ENCODE measurements around the gene THSD4. TPM values are rescaled to one million over a fixed set of nuclear protein-coding genes. Genes with fewer than 3 reads are reported as not detected.

The THSD4 gene
- total RNA-seq, 1 experiment from 2014 or later, result 29.3 TPM

- no peaks in the 10 kb centered on the region for H3K36me3 ChIP-seq (ENCODE audit: low read depth)
- CTCF ChIA-PET, result no interaction called here
- intact Hi-C loops (cut with micrococcal nuclease; ENCODE audit: unreplicated experiment), result no loop called here
These were observed 570.2 kb downstream of the THSD4 start for GRCh38 chr15:71685420-71685993.

GRCh38 chr15:71686221-71687050 lies 571.2 kb downstream of the THSD4 start:
- Histone ChIP-seq H3K9me2 (ENCODE audit: insufficient read depth) (no peaks in the 10 kb centered on the region), H3K36me3 (ENCODE audit: low read depth) (no peaks in the 10 kb centered on the region), H3K4me1 (replicated peaks; ENCODE audit: insufficient read depth) (peaks cover 9% of the 10 kb centered on the region), H3K79me2 (ENCODE audit: low read depth) (no peaks in the 10 kb centered on the region), H3K4me2 (no peak overlapping the region), H3K27ac (no peak overlapping the region), H3K27me3 (ENCODE audit: insufficient read depth, low read depth) (no peaks in the 10 kb centered on the region), H2AFZ (no peak overlapping the region), H3K4me3 (no peak overlapping the region), H3K9me3 (ENCODE audit: insufficient read depth, low read depth) (no peaks in the 10 kb centered on the region), H4K20me1 (ENCODE audit: insufficient read depth) (no peaks in the 10 kb centered on the region), H3F3A (ENCODE audit: insufficient read depth, low read depth) (no peaks in the 10 kb centered on the region)
- intact Hi-C loops (cut with micrococcal nuclease; ENCODE audit: unreplicated experiment), result no loop called here
- ChIA-PET POLR2A (ENCODE audit: unreplicated experiment) (no interaction called here), CTCF (no interaction called here)
- DNase-seq, result no peak
- BruUV-seq (replicated peaks), result no TSS peak
- no peak for TF ChIP-seq CTCF (conservative IDR thresholded peaks at IDR 0.05)
- no peak for TF ChIP-seq EZH2 (IDR thresholded peaks at IDR 0.05; ENCODE audit: low read depth)

More at GRCh38 chr15:71685420-71685993, 570.2 kb downstream of the THSD4 start:
- POLR2A ChIA-PET (ENCODE audit: unreplicated experiment), result no interaction called here
- H2AFZ ChIP-seq, result no peak overlapping the region
- H4K20me1 ChIP-seq (ENCODE audit: insufficient read depth), result no peaks in the 10 kb centered on the region
- no TSS peak for BruUV-seq (replicated peaks)
- H3K4me1 ChIP-seq (replicated peaks; ENCODE audit: insufficient read depth), result peaks cover 12% of the 10 kb centered on the region
- TF ChIP-seq EZH2 (IDR thresholded peaks at IDR 0.05; ENCODE audit: low read depth) (no peak), CTCF (conservative IDR thresholded peaks at IDR 0.05) (no peak)
- H3K27ac ChIP-seq, result no peak overlapping the region
- H3K9me2 ChIP-seq (ENCODE audit: insufficient read depth), result no peaks in the 10 kb centered on the region
- no peak for DNase-seq
- H3K4me3 ChIP-seq, result no peak overlapping the region
- no peaks in the 10 kb centered on the region for H3K79me2 ChIP-seq (ENCODE audit: low read depth)
- peaks cover 7% of the 10 kb centered on the region; the same call in 1 of the 2 replicates for H3F3A ChIP-seq (ENCODE audit: insufficient read depth, low read depth)
- no peaks in the 10 kb centered on the region for H3K27me3 ChIP-seq (ENCODE audit: insufficient read depth, low read depth)
- H3K4me2 ChIP-seq, result no peak overlapping the region
- H3K9me3 ChIP-seq (ENCODE audit: insufficient read depth, low read depth), result no peaks in the 10 kb centered on the region

GRCh38 chr15:71687902-71688508 lies 572.7 kb downstream of the THSD4 start:
- no peaks in the 10 kb centered on the region for H3K9me3 ChIP-seq (ENCODE audit: insufficient read depth, low read depth)
- POLR2A ChIA-PET (ENCODE audit: unreplicated experiment), result no interaction called here
- H3K27ac ChIP-seq, result no peak overlapping the region
- TF ChIP-seq EZH2 (IDR thresholded peaks at IDR 0.05; ENCODE audit: low read depth) (no peak), CTCF (conservative IDR thresholded peaks at IDR 0.05) (no peak)
- no peak overlapping the region for H2AFZ ChIP-seq
- H3K4me1 ChIP-seq (replicated peaks; ENCODE audit: insufficient read depth), result peaks cover 10% of the 10 kb centered on the region
- H3K4me3 ChIP-seq, result no peak overlapping the region
- no peaks in the 10 kb centered on the region for H3K9me2 ChIP-seq (ENCODE audit: insufficient read depth)
- CTCF ChIA-PET, result interaction anchor here (0.6 kb wide), 1 partner anchor 52 kb away, joined by 3 read pairs; no protein-coding TSS in a partner anchor
- no peak overlapping the region for H3K4me2 ChIP-seq
- H3K27me3 ChIP-seq (ENCODE audit: insufficient read depth, low read depth), result no peaks in the 10 kb centered on the region
- no peaks in the 10 kb centered on the region for H4K20me1 ChIP-seq (ENCODE audit: insufficient read depth)
- H3K36me3 ChIP-seq (ENCODE audit: low read depth), result no peaks in the 10 kb centered on the region
- no peaks in the 10 kb centered on the region for H3K79me2 ChIP-seq (ENCODE audit: low read depth)
- no peaks in the 10 kb centered on the region; the same call in 1 of the 2 replicates for H3F3A ChIP-seq (ENCODE audit: insufficient read depth, low read depth)
- BruUV-seq (replicated peaks), result no TSS peak
- DNase-seq, result no peak
- intact Hi-C loops (cut with micrococcal nuclease; ENCODE audit: unreplicated experiment), result no loop called here
